ENCODE measurements around the gene PHF10.

- TF ChIP-seq EZH2phosphoT487 (IDR thresholded peaks at IDR 0.05; ENCODE audit: low read length): no peak
- no peak for TF ChIP-seq CTCF (IDR thresholded peaks at IDR 0.05; ENCODE audit: low read length)
- TF ChIP-seq EZH2 (optimal IDR thresholded peaks at IDR 0.05; ENCODE audit: low read depth, low read length): no peak
Measured at GRCh38 chr6:169710009-169710408, 14.3 kb downstream of the PHF10 start.
